T-helper 2 cell treated with Interferon-gamma antibody and Interleukin-4, amounts not matched to agents 5 μg/mL and 100 μg/mL, for 36 hours (primary cell): ENCODE data around the gene SCUBE3.

Experiments used
- DNase-seq: peaks from one replicate; pipeline ENCODE4 v3.0.0; 2021; ENCODE audit warnings: low spot score
- H3K27ac Mint-ChIP-seq: one replicate; pipeline ENCODE4 v1.8.0; 2021; ENCODE audit warnings: mild to moderate bottlenecking, mixed read lengths
- H3K27me3 Mint-ChIP-seq: one replicate; pipeline ENCODE4 v1.8.0; 2021; ENCODE audit warnings: low read depth, mixed read lengths
- H3K36me3 Mint-ChIP-seq: one replicate; pipeline ENCODE4 v1.8.0; 2021; ENCODE audit warnings: low read depth, mixed read lengths
- H3K4me1 Mint-ChIP-seq: one replicate; pipeline ENCODE4 v1.8.0; 2021; ENCODE audit warnings: low read depth, mixed read lengths
- H3K4me3 Mint-ChIP-seq: one replicate; pipeline ENCODE4 v1.8.0; 2022; ENCODE audit warnings: mild to moderate bottlenecking, moderate library complexity, mixed read lengths
- H3K9me3 Mint-ChIP-seq: one replicate; pipeline ENCODE4 v1.8.0; 2021; ENCODE audit warnings: mixed read lengths

Gene SCUBE3

GRCh38 chr6:35247642-35248231 lies 34.0 kb downstream of the SCUBE3 start:
- Mint-ChIP-seq H3K4me1 (peaks cover 24% of the 10 kb centered on the region), H3K27ac (peak overlapping the region; percentile 66), H3K36me3 (no peaks in the 10 kb centered on the region), H3K9me3 (no peaks in the 10 kb centered on the region), H3K27me3 (no peaks in the 10 kb centered on the region), H3K4me3 (peak overlapping the region; percentile 58)
- DNase-seq: peak; percentile 14

DNA sequence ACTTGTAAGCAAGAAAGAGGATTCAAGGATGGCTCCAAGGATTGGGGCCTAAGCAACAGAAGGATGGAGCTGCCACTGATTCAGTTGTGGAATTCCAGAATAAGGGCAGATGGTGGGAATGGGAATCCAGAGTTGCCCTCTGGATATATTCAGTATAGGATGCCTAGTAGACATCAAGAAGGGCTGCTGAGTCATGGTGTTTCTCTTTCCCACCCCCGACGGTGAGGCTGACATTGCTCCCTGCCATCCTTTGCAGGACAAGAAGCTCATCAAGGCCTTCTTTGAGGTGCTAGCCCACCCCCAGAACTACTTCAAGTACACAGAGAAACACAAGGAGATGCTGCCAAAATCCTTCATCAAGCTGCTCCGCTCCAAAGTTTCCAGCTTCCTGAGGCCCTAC lies 34.5 kb downstream of the SCUBE3 start:
- Mint-ChIP-seq H3K9me3 (no peaks in the 10 kb centered on the region), H3K4me1 (peaks cover 24% of the 10 kb centered on the region), H3K27ac (peak overlapping the region; percentile 66), H3K36me3 (no peaks in the 10 kb centered on the region), H3K27me3 (no peaks in the 10 kb centered on the region), H3K4me3 (peak overlapping the region; percentile 58)
- no peak for DNase-seq

DNA sequence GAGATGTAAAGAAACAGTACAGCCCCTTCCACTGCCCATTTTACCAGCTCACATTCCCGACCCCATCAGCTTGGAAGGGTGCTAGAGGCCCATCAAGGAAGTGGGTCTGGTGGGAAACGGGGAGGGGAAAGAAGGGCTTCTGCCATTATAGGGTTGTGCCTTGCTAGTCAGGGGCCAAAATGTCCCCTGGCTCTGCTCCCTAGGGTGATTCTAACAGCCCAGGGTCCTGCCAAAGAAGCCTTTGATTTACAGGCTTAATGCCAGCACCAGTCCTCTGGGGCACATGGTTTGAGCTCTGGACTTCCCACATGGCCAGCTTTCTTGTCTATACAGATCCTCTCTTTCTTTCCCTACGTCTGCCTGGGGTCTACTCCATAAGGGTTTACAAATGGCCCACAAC lies 35.2 kb downstream of the SCUBE3 start:
- Mint-ChIP-seq H3K27ac (peak overlapping the region; percentile 64), H3K4me1 (peaks cover 24% of the 10 kb centered on the region)

GRCh38 chr6:35251949-35252348 lies 38.2 kb downstream of the SCUBE3 start:
- H3K27ac Mint-ChIP-seq: no peak overlapping the region
- H3K4me3 Mint-ChIP-seq: no peak overlapping the region
- no peak for DNase-seq
- peaks cover 18% of the 10 kb centered on the region for H3K4me1 Mint-ChIP-seq
- H3K27me3 Mint-ChIP-seq: no peaks in the 10 kb centered on the region
- H3K36me3 Mint-ChIP-seq: no peaks in the 10 kb centered on the region
- H3K9me3 Mint-ChIP-seq: no peaks in the 10 kb centered on the region

More for the DNA sequence above, 35.2 kb downstream of the SCUBE3 start:
- Mint-ChIP-seq H3K9me3 (no peaks in the 10 kb centered on the region), H3K36me3 (no peaks in the 10 kb centered on the region), H3K27me3 (no peaks in the 10 kb centered on the region), H3K4me3 (peak overlapping the region; percentile 50)
- no peak for DNase-seq

DNA sequence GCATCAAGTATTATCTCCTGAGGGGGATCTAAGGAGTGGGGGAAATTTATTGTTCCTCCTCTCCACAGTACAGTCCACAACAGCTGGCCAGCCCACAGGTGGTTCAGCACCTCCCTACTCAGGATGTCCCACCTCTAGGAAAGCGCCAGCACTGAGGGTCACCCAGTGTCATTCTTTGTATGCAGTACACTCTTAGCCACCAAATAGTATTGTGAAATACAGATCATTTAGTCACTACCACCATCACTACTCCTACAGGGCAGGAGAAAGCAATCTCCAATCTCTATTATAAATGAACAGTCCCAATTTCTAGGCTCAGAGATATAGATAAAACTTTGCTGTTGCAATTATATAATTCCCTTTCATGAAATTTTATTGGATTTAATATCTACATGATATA lies 39.5 kb downstream of the SCUBE3 start:
- Mint-ChIP-seq H3K4me3 (no peak overlapping the region), H3K27ac (no peak overlapping the region), H3K27me3 (no peaks in the 10 kb centered on the region), H3K4me1 (peaks cover 11% of the 10 kb centered on the region), H3K36me3 (no peaks in the 10 kb centered on the region), H3K9me3 (no peaks in the 10 kb centered on the region)
- no peak for DNase-seq

DNA sequence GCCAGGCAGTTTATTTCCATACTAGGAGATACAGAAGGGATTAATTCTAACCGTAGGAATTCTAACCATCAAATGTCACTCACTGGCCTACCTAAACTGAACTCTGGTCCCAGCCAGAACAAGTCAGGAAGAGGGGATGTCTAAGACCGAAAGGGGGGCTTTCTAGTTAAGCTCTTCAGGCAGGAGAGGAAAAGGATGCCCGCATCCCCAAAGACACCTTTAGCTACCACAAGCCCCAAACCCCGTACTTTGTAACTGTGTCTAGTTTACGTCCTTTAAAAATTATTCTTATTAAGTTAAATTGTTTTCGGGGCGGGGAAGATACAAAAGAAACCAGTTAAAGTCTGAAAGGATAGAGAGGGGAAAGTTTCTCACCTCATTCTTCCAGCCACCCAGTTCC lies 44.6 kb downstream of the SCUBE3 start:
- peaks cover 33% of the 10 kb centered on the region for H3K4me1 Mint-ChIP-seq
- H3K27ac Mint-ChIP-seq: peak overlapping the region; percentile 94
- H3K36me3 Mint-ChIP-seq: no peaks in the 10 kb centered on the region
- H3K27me3 Mint-ChIP-seq: no peaks in the 10 kb centered on the region
- H3K9me3 Mint-ChIP-seq: no peaks in the 10 kb centered on the region
- H3K4me3 Mint-ChIP-seq: peak overlapping the region; percentile 97
- no peak for DNase-seq

DNA sequence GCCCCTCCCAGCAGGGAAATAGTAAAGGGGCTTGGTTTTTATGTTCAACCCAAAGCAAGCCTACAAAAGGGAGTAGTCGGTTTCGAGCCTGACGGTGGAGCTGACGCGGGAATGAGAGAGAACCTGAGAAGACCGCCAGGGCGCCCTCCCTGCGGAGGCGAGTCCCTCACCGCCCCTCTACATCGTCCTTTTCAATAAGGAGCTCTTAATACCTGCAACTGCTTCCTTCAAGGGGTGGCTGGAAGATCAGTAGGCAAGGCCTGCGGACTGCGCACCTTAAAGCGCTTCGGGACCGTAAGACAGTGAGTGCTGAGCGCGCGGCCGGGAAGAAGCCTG lies 45.1 kb downstream of the SCUBE3 start:
- no peak for DNase-seq
- Mint-ChIP-seq H3K4me3 (peak overlapping the region; percentile 97), H3K36me3 (no peaks in the 10 kb centered on the region), H3K27me3 (no peaks in the 10 kb centered on the region), H3K27ac (peak overlapping the region; percentile 94), H3K9me3 (no peaks in the 10 kb centered on the region), H3K4me1 (peaks cover 33% of the 10 kb centered on the region)

DNA sequence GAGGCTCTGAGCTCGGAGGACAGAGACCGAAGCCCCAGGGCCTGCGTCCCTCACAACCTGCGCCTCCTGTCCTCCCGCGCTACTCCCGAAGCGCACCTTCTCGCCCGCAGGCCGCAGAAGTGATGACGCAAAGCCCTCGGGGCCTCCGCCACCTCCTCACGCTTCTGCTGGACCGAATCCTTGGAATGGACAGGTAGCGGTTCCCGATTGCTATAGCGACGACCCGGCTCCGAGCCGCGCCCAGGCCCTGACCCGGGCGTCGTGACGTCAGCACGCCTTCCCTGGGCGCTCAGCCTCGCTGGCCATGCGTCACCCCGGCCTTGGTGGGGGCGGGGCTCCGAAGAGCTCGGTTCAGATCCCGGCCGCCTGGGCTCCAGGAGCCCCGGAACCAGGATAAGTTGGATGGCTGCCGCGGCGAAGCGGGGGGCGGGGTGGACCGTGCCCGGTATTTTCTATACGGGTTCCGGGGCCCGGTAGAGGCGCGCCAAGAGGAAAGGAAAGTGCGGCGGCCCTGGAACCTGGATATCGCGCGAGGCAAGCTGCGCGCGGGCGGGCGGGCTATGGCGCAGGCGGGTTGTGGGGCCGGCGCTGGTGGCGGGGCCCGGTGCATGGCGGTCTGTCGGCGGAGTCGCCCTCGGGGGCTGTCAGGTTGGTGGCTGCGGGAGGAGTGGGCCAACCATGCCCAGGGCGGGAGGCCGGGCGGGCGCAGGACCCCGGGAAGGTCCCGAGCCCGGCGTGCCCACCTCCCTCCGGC lies 45.6 kb downstream of the SCUBE3 start, which contains the start of gene ZNF76:
ZNF76 (plus strand) TSS at position 542 of the 754 bp plus-strand sequence. CDS start 21,417 bp downstream, outside the sequence.
- peak; percentile 91 for DNase-seq
- H3K36me3 Mint-ChIP-seq: peaks cover 3% of the 10 kb centered on the region
- peak within 1 kb of the TSS; percentile 97 for H3K4me3 Mint-ChIP-seq
- no peaks in the 10 kb centered on the region for H3K9me3 Mint-ChIP-seq
- H3K27me3 Mint-ChIP-seq: no peaks in the 10 kb centered on the region
- peaks cover 38% of the 10 kb centered on the region for H3K4me1 Mint-ChIP-seq
- H3K27ac Mint-ChIP-seq: peak within 1 kb of the TSS; percentile 94

GRCh38 chr6:35259948-35260590 lies 46.3 kb downstream of the SCUBE3 start:
- H3K27ac Mint-ChIP-seq: peak overlapping the region; percentile 89
- H3K36me3 Mint-ChIP-seq: peaks cover 3% of the 10 kb centered on the region
- peaks cover 39% of the 10 kb centered on the region for H3K4me1 Mint-ChIP-seq
- no peaks in the 10 kb centered on the region for H3K9me3 Mint-ChIP-seq
- H3K4me3 Mint-ChIP-seq: peak overlapping the region; percentile 85
- peak; percentile 60 for DNase-seq
- no peaks in the 10 kb centered on the region for H3K27me3 Mint-ChIP-seq

- Mint-ChIP-seq H3K4me3 (peak overlapping the region; percentile 85), H3K9me3 (no peaks in the 10 kb centered on the region), H3K4me1 (peaks cover 41% of the 10 kb centered on the region), H3K27me3 (no peaks in the 10 kb centered on the region), H3K27ac (peak overlapping the region; percentile 89), H3K36me3 (peaks cover 3% of the 10 kb centered on the region)
- no peak for DNase-seq
These were observed 47.1 kb downstream of the SCUBE3 start for GRCh38 chr6:35260591-35261570.

- H3K27ac Mint-ChIP-seq: peak overlapping the region; percentile 52
- peaks cover 3% of the 10 kb centered on the region for H3K36me3 Mint-ChIP-seq
- peaks cover 41% of the 10 kb centered on the region for H3K4me1 Mint-ChIP-seq
- DNase-seq: no peak
- H3K9me3 Mint-ChIP-seq: no peaks in the 10 kb centered on the region
- no peak overlapping the region for H3K4me3 Mint-ChIP-seq
- H3K27me3 Mint-ChIP-seq: no peaks in the 10 kb centered on the region
These were observed 48.8 kb downstream of the SCUBE3 start for GRCh38 chr6:35262596-35262995.

GRCh38 chr6:35264550-35265274 lies 51.0 kb downstream of the SCUBE3 start:
- Mint-ChIP-seq H3K27me3 (no peaks in the 10 kb centered on the region), H3K4me1 (peaks cover 39% of the 10 kb centered on the region), H3K4me3 (no peak overlapping the region), H3K36me3 (peaks cover 3% of the 10 kb centered on the region), H3K9me3 (no peaks in the 10 kb centered on the region), H3K27ac (no peak overlapping the region)
- DNase-seq: no peak

DNA sequence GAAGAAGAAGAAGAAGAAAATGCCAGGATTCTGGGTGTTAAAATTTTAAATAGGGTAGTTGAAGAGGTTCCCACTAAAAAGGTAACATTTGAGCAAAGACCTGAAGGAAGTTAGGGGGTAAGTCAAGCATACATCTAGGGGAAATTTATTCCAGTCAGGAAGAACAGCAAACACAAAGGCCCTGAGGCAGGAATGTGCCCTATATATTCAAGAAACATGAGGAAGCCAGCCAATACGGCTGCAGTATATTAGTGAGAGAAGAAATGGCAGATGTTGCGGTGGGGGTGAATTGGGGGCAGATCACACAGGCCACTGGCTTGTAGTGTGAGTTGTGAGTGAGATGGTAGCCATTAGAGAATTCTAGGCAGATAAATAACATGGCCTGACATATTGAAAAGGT lies 51.8 kb downstream of the SCUBE3 start:
- H3K4me1 Mint-ChIP-seq: peaks cover 33% of the 10 kb centered on the region
- peaks cover 3% of the 10 kb centered on the region for H3K36me3 Mint-ChIP-seq
- no peak for DNase-seq
- no peak overlapping the region for H3K27ac Mint-ChIP-seq
- no peaks in the 10 kb centered on the region for H3K27me3 Mint-ChIP-seq
- H3K9me3 Mint-ChIP-seq: no peaks in the 10 kb centered on the region
- no peak overlapping the region for H3K4me3 Mint-ChIP-seq
